SH-SY5Y (cell line): ENCODE results near the gene PSMB4.

Source experiments
- GATA2 ChIP-seq: IDR thresholded peaks from 2 replicates; pipeline ENCODE4 v1.6.1; 2011; ENCODE audit warnings: mild to moderate bottlenecking, low read depth, low read length
- GATA3 ChIP-seq: IDR thresholded peaks from 2 replicates; pipeline ENCODE4 v1.6.1; 2011; ENCODE audit warnings: low read depth, mild to moderate bottlenecking, low read length, moderate library complexity

DNA sequence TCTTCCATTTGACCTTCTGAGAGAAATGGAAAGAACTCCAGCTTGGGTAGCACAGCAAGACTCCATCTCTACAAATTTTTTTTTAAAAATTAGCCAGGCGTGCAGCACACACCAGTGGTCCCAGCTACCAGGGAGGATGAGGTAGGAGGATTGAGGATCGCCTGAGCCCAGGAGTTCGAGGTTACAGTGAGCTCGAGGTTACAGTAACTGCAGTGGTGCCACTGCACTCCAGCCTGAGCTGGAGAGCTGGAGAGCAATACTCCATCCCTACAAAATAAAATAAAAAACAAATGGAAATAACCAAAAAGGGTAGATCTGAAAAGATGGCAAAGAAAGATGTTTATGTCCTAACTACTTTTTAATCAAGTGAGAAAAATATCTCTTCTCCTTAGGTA, 45.4 kb downstream of the PSMB4 start:
- TF ChIP-seq GATA3, result no peak
- no peak for TF ChIP-seq GATA2
